ENCODE measurements around the gene UTP14A. TPM values are rescaled to one million over a fixed set of nuclear protein-coding genes. Genes with fewer than 3 reads are reported as not detected.

Gene UTP14A
- total and polyA plus RNA-seq, 4 donors: 3.0 to 6.6 (median 5.1) TPM

DNA sequence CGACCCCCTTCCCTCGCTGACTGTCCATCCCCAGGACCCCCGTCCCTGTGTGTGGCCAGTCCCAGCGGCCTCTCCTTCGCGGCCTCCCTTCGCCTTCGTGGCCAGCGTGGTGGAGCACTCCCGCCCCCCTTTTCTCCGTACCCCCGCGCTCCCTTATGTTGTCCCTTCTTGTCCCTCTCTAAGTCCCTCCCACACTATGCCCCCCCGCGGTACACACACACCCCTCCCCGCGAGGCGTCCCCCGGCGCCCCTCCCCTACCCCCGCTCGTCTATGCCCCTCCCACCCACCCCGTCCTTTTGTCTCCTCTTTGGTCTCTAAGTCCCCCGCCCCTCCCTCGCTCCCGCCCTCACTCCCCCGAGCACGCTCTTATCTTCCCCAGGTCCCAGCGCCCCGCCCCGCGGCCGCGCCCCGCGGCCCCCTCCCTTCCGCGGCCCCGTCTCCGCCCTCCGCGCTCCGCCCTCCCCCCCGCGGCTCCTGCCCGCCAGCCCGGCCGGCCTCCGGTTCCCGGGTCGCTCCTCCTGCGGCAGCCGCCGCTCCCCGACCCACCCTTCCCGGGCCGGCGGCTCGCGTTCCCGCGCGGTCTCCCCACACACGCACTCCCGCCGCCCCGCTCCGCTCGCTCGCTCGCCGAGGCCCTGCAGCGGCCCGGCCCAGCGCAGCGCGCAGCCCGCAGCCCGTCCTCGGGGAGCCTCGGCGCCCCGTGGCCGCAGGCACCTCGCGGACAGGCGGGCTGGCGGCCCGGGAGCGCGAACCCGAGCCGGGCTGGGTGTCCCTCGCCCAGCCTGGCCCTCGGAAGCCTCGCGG lies 26.3 kb downstream of the UTP14A start:
- WGBS: 2% methylated on average over 97 of the region's 97 CpGs
- H3K36me3 ChIP-seq (ENCODE audit: control insufficient read depth in 4 of 4, insufficient read depth in 3 of 4, low read depth in 1 of 4, low read length in 3 of 4): peaks cover 0 to 5% (median 0%) of the 10 kb centered on the region in 4 donors
- TF ChIP-seq HNF4A (conservative IDR thresholded peaks at IDR 0.05) (no peak), NR2F2 (IDR thresholded peaks at IDR 0.05) (no peak), FOXA2 (IDR thresholded peaks at IDR 0.05) (no peak), ZBTB33 (IDR thresholded peaks at IDR 0.05) (no peak)
- peak overlapping the region; percentile 66 to 82 for H3K27ac ChIP-seq (ENCODE audit: low read depth in 1 of 2, low read length in 2 of 2)
- H3K4me1 ChIP-seq (ENCODE audit: control insufficient read depth in 4 of 4, insufficient read depth in 4 of 4, low read length in 3 of 4): peaks cover 0 to 5% (median 1%) of the 10 kb centered on the region in 4 donors
- no peaks in the 10 kb centered on the region for H3K9me3 ChIP-seq (ENCODE audit: control insufficient read depth in 4 of 4, low read length in 3 of 4)
- peak; percentile 77 for DNase-seq (ENCODE audit: low spot score)
- H3K9ac ChIP-seq (ENCODE audit: low read depth in 1 of 2, low read length in 2 of 2): no peak overlapping the region
- no peaks in the 10 kb centered on the region for H3K27me3 ChIP-seq (ENCODE audit: control insufficient read depth in 4 of 4, insufficient read depth in 4 of 4, low read length in 3 of 4)
- H3K4me3 ChIP-seq (ENCODE audit: low read depth in 1 of 3, low read length in 3 of 3): peak overlapping the region in 2 of 3 donors; percentile 49 to 64

- WGBS: 8% methylated on average over 47 of the region's 47 CpGs
- Histone ChIP-seq H3K9me3 (ENCODE audit: control insufficient read depth in 4 of 4, low read length in 3 of 4) (no peaks in the 10 kb centered on the region), H3K4me3 (ENCODE audit: low read depth in 1 of 3, low read length in 3 of 3) (peak overlapping the region in 2 of 3 donors; percentile 20 to 64), H3K36me3 (ENCODE audit: control insufficient read depth in 4 of 4, insufficient read depth in 3 of 4, low read depth in 1 of 4, low read length in 3 of 4) (peaks cover 0 to 4% (median 0%) of the 10 kb centered on the region in 4 donors), H3K27me3 (ENCODE audit: control insufficient read depth in 4 of 4, insufficient read depth in 4 of 4, low read length in 3 of 4) (no peaks in the 10 kb centered on the region), H3K27ac (ENCODE audit: low read depth in 1 of 2, low read length in 2 of 2) (no peak overlapping the region), H3K4me1 (ENCODE audit: control insufficient read depth in 4 of 4, insufficient read depth in 4 of 4, low read length in 3 of 4) (peaks cover 0 to 5% (median 1%) of the 10 kb centered on the region in 4 donors), H3K9ac (ENCODE audit: low read depth in 1 of 2, low read length in 2 of 2) (no peak overlapping the region)
- TF ChIP-seq HNF4G (IDR thresholded peaks at IDR 0.05) (no peak), NR2F2 (IDR thresholded peaks at IDR 0.05) (no peak), YY1 (IDR thresholded peaks at IDR 0.05) (no peak), CTCF (IDR thresholded peaks at IDR 0.05; ENCODE audit: low read depth, low read length, missing input control) (no peak)
- no peak for DNase-seq (ENCODE audit: low spot score)
Observed at GRCh38 chrX:129932821-129933321, 26.9 kb downstream of the UTP14A start.

DNA sequence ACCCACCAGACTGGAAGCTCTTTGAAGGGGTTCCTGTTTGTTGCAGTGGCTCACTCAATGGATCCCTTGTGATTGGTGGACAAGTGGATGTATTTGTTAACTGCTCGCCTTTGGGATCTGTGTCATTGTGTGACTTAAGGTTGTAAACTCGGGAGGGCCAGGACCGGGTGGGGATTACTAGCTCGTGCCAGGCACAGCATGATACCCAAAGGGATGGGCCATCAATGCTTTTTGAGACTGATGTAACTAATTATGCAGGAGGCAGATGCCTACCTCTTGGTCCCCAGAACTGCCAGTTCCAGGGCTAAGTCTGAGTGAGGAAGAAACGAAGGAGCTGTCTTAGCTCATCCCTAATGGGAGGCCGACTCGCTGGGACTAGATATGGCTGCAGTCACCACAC lies 27.7 kb downstream of the UTP14A start:
- WGBS: 54% methylated on average over 7 of the region's 7 CpGs
- Histone ChIP-seq H3K27ac (ENCODE audit: low read depth in 1 of 2, low read length in 2 of 2) (no peak overlapping the region), H3K36me3 (ENCODE audit: control insufficient read depth in 4 of 4, insufficient read depth in 3 of 4, low read depth in 1 of 4, low read length in 3 of 4) (peaks cover 0 to 3% (median 0%) of the 10 kb centered on the region in 4 donors), H3K27me3 (ENCODE audit: control insufficient read depth in 4 of 4, insufficient read depth in 4 of 4, low read length in 3 of 4) (no peaks in the 10 kb centered on the region), H3K9me3 (ENCODE audit: control insufficient read depth in 4 of 4, low read length in 3 of 4) (no peaks in the 10 kb centered on the region), H3K4me3 (ENCODE audit: low read depth in 1 of 3, low read length in 3 of 3) (no peak overlapping the region), H3K9ac (ENCODE audit: low read depth in 1 of 2, low read length in 2 of 2) (no peak overlapping the region), H3K4me1 (ENCODE audit: control insufficient read depth in 4 of 4, insufficient read depth in 4 of 4, low read length in 3 of 4) (peaks cover 0 to 5% (median 1%) of the 10 kb centered on the region in 4 donors)
- DNase-seq (ENCODE audit: low spot score): no peak
- TF ChIP-seq NR2F2 (IDR thresholded peaks at IDR 0.05) (no peak), HNF4A (conservative IDR thresholded peaks at IDR 0.05) (no peak), FOXA2 (IDR thresholded peaks at IDR 0.05) (no peak), SP1 (IDR thresholded peaks at IDR 0.05) (no peak), REST (IDR thresholded peaks at IDR 0.05) (no peak)
